HG02763 (cell line): ENCODE measurements around the gene RALB.
"Not testable (repeated sequence)": the region's sequence is repeated elsewhere in the genome, so short reads cannot be mapped to it uniquely, and the experiment has no call there.

Source experiments
- ATAC-seq: cut with Tn5 transposase; IDR thresholded peaks from one replicate; pipeline ENCODE4 v1.9.1; 2021; ENCODE audit warnings: mild to moderate bottlenecking, moderate library complexity; ENCODE audit not compliant: unreplicated experiment

RALB gene

DNA sequence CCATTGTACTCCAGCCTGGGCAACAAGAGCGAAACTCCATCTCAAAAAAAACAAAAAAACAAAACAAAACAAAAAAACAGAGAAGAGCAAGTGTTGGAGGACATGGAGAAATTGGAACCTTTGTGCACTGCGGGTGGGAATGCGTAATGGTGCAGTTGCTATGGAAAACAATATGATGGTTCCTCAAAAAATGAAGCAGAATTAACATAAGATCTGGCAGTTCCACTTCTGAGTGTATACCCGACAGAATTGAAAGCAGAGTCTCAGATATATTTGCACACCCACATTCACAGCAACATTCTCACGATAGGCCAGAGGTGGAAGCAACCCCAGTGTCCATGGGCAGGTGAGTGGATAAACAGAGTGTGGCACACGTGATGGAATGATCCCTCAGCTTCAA is 11.0 kb upstream of the RALB start:
- no peak for ATAC-seq

GRCh38 chr2:120243211-120243610 is 9.4 kb upstream of the RALB start:
- ATAC-seq, result no peak

DNA sequence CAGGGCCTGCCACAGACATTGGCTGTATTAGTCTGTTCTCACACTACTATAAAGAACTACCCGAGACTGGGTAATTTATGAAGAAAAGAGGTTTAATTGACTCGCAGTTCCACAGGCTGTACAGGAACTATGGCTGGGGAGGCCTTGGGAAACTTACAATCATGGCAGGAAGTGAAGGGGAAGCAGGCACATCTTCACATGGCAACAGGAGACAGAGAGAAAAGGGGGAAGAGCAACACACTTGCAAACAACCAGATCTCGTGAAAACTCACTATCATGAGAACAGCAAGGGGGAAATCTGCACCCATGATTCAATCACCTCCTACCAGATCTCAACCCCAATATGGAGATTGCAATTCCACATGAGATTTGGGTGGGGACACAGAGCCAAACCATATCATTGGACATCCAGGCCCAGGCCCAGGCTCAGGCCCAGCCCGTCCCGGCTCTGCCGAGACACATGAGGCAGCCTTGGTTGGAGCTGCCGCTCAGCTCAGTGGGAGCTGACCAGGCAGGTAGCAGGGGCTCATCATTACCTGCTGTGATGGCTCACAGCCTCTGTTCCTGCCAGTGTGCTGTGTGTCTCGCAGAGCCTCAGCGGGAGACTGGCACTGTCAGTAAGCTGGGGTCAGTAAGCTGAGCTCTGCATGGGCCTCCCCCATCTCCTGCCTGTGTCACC is 8.6 kb upstream of the RALB start:
- no peak for ATAC-seq

- no peak for ATAC-seq
Observed at GRCh38 chr2:120244656-120245519, 7.8 kb upstream of the RALB start.

- no peak for ATAC-seq
Observed at GRCh38 chr2:120245520-120246332, 6.9 kb upstream of the RALB start.

DNA sequence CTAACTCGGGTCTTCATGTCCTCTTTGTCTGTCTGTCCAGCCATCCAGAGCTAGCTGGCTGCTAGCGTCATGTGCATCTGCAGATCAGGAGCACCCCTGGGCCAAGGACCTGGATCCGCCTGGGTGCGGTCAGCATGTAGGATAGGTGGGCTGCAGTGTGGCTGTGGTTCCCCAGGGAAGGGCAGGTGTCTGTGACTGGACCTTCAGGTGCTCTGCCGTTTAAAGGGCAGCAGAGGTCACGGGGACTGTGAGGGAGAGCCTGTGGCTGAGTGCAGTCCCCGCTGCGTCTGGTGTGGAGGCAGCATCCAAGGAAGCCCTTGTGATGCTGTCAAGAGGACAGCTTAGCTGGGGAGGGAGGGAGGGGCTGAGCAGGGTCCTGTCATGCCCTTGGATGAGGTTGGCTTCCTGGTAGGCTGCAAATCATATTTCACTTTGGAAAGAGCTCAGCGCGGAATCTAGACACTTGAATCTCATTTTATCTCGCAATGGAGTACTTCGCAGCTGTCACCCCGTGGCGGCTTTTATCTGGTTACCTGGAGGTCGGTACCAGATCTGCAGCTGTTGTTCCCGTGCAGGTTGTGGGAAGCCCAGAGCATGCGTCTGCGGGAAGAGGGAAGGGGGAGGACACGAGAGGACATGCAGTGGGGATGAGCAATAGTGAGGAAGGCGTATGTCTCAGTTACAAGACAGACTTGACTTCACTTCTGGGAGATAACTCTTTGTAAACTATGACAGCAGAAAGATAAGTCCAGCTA is 5.9 kb upstream of the RALB start:
- no peak for ATAC-seq

DNA sequence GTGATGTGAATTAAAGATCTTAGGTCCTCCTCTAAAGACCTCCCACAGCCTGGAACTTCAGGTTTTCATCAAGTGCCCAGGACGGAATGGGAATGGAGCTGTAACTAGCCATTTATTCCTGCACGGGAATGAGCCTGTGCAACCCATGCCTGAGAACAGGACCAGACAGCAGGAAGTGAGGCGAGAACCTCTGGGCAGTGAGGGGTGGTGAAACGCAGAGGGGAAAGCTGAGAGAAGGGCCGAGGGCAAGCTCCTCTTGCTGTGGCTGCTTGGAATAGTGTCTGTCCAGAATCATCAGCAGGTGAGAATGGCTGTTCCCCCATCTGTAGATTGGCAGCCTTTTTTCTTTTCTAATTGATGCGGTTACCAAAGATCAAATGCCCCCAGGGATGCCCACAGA is 4.8 kb upstream of the RALB start:
- no peak for ATAC-seq

DNA sequence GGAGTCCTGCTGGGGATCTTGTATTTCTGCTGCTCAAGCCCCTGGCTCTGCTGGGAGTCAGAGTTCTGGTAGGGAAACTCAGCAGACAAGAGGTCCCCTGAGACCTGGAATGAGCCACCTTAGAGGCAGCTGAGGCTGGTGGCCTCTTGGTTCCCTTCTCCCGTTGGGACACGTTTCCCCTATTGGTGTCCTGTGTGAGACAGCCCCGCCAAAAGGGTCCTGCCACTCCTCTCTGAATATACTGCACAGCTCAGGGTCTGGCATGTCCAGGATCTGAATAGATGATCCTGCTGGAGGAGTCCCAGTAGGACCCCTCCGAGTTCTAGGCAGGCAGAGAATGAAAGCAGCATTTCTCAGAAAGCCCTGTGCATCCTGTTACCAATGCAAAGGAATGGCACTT is 2.0 kb upstream of the RALB start:
- ATAC-seq, result no peak

DNA sequence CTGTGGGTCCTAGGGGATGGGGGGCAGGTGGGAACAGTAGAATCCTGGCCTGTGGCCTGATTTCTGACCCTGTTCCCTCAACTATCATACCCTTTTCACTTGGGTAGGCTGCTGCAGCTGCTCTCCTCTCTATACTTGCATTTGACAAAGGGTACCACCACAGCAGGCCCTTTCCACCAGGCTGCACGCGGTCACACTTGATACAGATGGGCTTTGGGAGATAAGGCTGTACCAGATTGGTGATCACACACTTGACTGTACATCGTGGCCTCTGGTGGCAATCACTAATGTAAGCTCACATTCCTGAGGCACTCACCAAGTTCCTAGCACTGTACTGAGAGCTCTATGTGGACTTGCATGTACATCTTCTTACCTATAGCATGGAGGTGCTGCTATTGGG is 1.6 kb upstream of the RALB start:
- no peak for ATAC-seq

DNA sequence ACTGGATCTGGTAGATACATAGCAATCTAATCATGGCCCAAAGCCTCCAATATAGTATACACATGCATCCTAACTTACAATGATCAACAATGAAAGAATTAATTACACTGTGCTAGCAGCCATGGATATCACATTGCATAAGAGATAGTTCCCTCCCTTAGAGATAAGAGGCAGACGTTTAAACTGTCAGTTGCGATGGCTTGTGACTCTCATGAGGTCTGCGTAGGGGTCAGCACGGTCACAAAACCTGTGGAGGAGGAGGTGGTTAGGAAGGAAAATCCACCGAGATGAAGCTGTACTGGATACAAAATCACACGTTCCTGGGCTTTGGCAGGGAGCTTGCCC is 800 bp upstream of the RALB start:
- ATAC-seq, result no peak

GRCh38 chr2:120253021-120253882 is 600 bp downstream of the RALB start:
- peak; percentile 29 for ATAC-seq

- ATAC-seq, result no peak
Observed at GRCh38 chr2:120254178-120254577, 1.5 kb downstream of the RALB start.

DNA sequence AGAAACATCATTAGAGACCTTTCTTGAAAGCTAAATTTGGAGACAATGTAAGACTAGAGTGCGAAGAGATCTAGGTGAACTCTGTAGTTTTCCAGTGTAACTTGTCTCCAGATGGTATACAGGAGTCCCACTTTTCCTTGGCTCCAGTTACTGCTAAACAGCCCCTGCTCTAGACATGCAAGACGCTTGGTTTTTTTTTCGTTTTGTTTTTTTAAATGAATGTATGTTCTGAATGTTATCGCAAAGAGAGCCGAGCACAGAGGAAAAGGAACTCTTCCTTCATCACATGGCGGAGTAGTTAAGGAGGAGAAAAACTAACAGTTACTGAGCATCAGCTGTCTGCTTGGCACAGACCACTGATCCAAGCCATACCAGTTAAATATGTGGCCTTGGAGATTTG is 2.4 kb downstream of the RALB start:
- ATAC-seq, result no peak

GRCh38 chr2:120255986-120256650 is 3.5 kb downstream of the RALB start:
- ATAC-seq, result no peak

GRCh38 chr2:120256651-120257000 is 4.0 kb downstream of the RALB start:
- ATAC-seq, result no peak

GRCh38 chr2:120257522-120257921 is 4.9 kb downstream of the RALB start:
- no peak for ATAC-seq

DNA sequence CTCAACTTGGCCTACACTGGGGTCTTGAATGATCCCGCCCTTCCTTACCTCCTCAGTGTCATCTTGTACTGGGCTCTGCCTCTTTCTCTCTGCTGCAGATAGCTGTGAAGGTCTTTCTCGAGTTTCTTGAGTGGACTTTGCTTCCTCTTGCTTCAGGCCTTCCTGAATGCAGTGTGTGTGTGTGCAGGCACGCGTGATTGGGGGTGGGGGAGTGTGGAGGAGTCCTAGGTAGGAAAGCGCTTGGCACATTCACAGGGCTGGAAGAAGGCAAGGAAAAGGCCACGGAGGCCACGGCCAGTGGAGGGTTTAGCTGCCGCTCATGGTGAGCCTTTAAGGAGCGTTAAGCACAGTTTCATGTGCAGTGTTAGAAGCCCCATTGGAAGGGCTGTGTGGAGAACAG is 5.5 kb downstream of the RALB start:
- no peak for ATAC-seq

DNA sequence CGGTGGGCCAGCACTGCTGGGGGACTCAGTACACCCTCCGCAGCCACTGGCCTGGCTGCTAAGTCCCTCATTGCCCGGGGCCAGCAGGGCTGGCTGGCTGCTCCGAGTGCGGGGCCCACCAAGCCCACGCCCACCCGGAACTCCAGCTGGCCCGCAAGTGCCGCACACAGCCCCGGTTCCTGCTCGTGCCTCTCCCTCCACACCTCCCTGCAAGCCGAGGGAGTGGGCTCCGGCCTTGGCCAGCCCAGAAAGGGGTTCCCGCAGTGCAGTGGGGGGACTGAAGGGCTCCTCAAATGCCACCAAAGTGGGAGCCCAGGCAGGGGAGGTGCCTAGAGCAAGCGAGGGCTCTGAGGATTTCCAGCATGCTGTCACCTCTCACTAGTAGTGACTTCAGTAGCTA is 7.3 kb downstream of the RALB start:
- ATAC-seq, result not testable (repeated sequence)

GRCh38 chr2:120260736-120261135 is 8.1 kb downstream of the RALB start:
- ATAC-seq, result no peak
